Right lobe of liver (tissue), 6 donors: ENCODE measurements around the gene ST8SIA4. TPM values are rescaled to one million over a fixed set of nuclear protein-coding genes. Genes with fewer than 3 reads are reported as not detected.

ENCODE experiments used
- ATAC-seq, 4 donors: fragments of 200-7000 bp; cut with Tn5 transposase; one replicate each; pipeline ENCODE4 v1.9.1; 2020; ENCODE audit warnings: mild to moderate bottlenecking in 4 of 4, moderate library complexity in 4 of 4
- DNase-seq, 3 donors: peaks; one replicate each; pipeline ENCODE4 v3.0.0-alpha.2; 2020
- H3K27ac ChIP-seq, 3 donors: fragments of 200-600 bp; one replicate each; pipeline ENCODE4 v1.8.0; 2022
- H3K27me3 ChIP-seq, 2 donors: fragments of 200-600 bp; one replicate each; pipeline ENCODE4 v1.8.0; 2022
- H3K36me3 ChIP-seq, 4 donors: fragments of 200-600 bp; sonication (generic) in 1 of 4; one replicate each; pipeline versions ENCODE4 v1.5.1 to v1.8.0; 2017 to 2022; ENCODE audit warnings: control low read depth in 1 of 4
- H3K4me1 ChIP-seq, 4 donors: fragments of 200-600 bp; sonication (generic) in 1 of 4; one replicate each; pipeline versions ENCODE4 v1.5.1 to v1.8.0; 2017 to 2022; ENCODE audit warnings: control low read depth in 1 of 4
- H3K4me3 ChIP-seq, 3 donors: fragments of 200-600 bp; one replicate each; pipeline ENCODE4 v1.8.0; 2022
- H3K9me3 ChIP-seq, 4 donors: fragments of 200-600 bp; sonication (generic) in 1 of 4; one replicate each; pipeline versions ENCODE4 v1.5.1 to v1.8.0; 2017 to 2022; ENCODE audit warnings: control low read depth in 1 of 4
- POLR2A ChIP-seq: fragments of 450-650 bp; IDR thresholded peaks from one replicate; pipeline ENCODE4 v1.6.1; 2017; ENCODE audit warnings: antibody characterized with exemption, mild to moderate bottlenecking
- WGBS: methylation state at CpG from one replicate; pipeline ENCODE4 v1.1.6; 2018; ENCODE audit warnings: low coverage, low lambda C conversion rate; ENCODE audit not compliant: insufficient coverage; ENCODE audit errors: missing lambda C conversion rate; 5-methylcytosine and 5-hydroxymethylcytosine counted together
- intact Hi-C, 2 donors: fragments of 100-400 bp; cut with DNase I; formaldehyde crosslinking; loops; one replicate each; pipeline versions ENCODE4 v1.11.2 to v1.14.1; 2022
- total RNA-seq, 6 experiments: library from RNA; depleted of rRNA in 2 of 6; stranded (reverse); fragments of >200 nt in 2 of 6; fragmentation: NEBNext Ultra II Directional in 3 of 6; extraction: Animal tissue kit (Norgen Biotek cat#: 25700) in 3 of 6; gene quantifications; one replicate each; pipeline versions ENCODE4 v1.1.0 to v1.2.4, GENCODE V29; 2016 to 2023
- TF ChIP-seq, protein P1 (sequence below), 4 donors: fragments of 200-600 bp in 3 of 4; fragments of 450-650 bp in 1 of 4; IDR thresholded peaks; one replicate each; pipeline versions ENCODE4 v1.5.1 to v1.8.0; 2016 to 2022; ENCODE audit warnings: antibody characterized with exemption in 4 of 4, mild to moderate bottlenecking in 2 of 4
- donor health status: DM: no; HTN: yes; CAD: no.
- donor health status: DM: no; HTN: no; CAD: no.
- donor health status: DM: no; HTN: no; CAD: no.
- donor health status: DM: no; HTN: yes; CAD: no.
- donor health status: DM: no; HTN: yes; CAD: no.

Gene ST8SIA4
- total RNA-seq, 6 experiments from 2014 or later = 1.2 to 6.7 (median 1.7) TPM

DNA sequence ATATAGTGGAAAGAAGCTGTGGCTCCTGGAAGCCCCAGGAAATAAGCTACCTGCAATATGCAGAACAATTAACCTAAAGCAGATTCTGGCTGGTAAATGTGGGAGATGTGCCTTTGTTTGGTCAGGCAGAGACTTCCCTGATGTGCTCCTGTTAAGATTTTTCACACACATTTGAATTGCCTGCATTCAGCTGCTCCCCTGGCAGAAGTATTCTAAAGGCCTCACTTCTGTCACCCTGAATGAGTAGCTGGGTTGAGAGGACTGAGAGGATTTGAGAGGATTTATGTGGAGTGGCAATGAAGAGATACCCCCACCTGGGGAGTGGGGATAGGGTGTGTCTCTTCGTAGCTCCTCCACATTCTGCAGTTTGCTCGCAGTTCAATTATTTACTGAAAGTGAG, 130.5 kb downstream of the ST8SIA4 start:
- no peaks in the 10 kb centered on the region for H3K27me3 ChIP-seq
- H3K27ac ChIP-seq = no peak overlapping the region
- no peak overlapping the region for H3K4me3 ChIP-seq
- no peaks in the 10 kb centered on the region for H3K4me1 ChIP-seq
- intact Hi-C loops = no loop called here
- TF ChIP-seq, protein P1, sequence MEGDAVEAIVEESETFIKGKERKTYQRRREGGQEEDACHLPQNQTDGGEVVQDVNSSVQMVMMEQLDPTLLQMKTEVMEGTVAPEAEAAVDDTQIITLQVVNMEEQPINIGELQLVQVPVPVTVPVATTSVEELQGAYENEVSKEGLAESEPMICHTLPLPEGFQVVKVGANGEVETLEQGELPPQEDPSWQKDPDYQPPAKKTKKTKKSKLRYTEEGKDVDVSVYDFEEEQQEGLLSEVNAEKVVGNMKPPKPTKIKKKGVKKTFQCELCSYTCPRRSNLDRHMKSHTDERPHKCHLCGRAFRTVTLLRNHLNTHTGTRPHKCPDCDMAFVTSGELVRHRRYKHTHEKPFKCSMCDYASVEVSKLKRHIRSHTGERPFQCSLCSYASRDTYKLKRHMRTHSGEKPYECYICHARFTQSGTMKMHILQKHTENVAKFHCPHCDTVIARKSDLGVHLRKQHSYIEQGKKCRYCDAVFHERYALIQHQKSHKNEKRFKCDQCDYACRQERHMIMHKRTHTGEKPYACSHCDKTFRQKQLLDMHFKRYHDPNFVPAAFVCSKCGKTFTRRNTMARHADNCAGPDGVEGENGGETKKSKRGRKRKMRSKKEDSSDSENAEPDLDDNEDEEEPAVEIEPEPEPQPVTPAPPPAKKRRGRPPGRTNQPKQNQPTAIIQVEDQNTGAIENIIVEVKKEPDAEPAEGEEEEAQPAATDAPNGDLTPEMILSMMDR (IDR thresholded peaks at IDR 0.05) = no peak
- no peak for TF ChIP-seq POLR2A
- H3K9me3 ChIP-seq = no peaks in the 10 kb centered on the region
- ATAC-seq (no peak), DNase-seq (no peak)
- 58% methylated on average over 2 of the region's 2 CpGs for whole genome bisulfite sequencing
- no peaks in the 10 kb centered on the region for H3K36me3 ChIP-seq

DNA sequence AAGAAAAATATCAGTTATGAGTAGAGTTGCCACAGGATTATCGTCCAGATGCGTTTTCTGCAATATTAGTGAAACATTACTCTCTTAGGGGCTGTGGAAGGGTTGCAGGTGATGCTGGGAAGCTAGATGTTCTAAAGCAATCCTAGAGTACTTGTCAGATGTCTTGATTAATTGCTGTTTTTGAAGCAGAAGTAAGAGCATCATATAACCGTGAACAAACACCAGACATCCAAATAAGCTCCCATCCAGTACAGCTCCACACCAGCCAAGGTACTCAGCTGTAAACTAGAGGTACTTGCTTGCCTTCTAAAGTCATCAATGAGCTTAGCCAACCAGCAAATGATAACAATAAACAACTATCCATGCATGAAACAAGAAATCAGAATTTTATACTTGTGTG, 131.1 kb downstream of the ST8SIA4 start:
- Histone ChIP-seq H3K4me3 (no peak overlapping the region), H3K27ac (no peak overlapping the region), H3K27me3 (no peaks in the 10 kb centered on the region), H3K36me3 (no peaks in the 10 kb centered on the region), H3K4me1 (no peaks in the 10 kb centered on the region), H3K9me3 (no peaks in the 10 kb centered on the region)
- 52% methylated on average over 3 of the region's 3 CpGs for WGBS
- ATAC-seq (no peak), DNase-seq (no peak)
- intact Hi-C loops = no loop called here
- TF ChIP-seq POLR2A = no peak
- TF ChIP-seq, protein P1 (IDR thresholded peaks at IDR 0.05) = no peak

DNA sequence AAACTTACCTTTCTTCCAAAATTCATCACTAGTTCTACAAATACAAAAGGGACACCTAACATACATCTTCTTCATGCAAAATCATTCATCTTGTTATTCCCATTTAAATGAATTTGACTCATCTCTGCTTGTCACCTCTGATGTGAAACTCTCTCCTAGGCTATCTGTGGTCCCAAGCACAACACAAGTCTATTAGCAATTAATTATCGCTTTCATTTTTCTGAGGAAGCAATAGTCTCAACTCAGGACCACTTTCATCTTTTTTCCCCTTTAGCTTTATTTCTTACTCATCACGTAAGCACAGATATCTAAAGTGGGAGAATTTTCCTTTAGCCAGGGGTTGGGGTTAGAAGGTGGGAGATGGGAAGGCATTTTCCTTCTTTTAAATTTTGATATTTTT, 131.9 kb downstream of the ST8SIA4 start:
- Histone ChIP-seq H3K4me3 (no peak overlapping the region), H3K4me1 (no peaks in the 10 kb centered on the region), H3K27me3 (no peaks in the 10 kb centered on the region), H3K9me3 (no peaks in the 10 kb centered on the region), H3K27ac (no peak overlapping the region), H3K36me3 (no peaks in the 10 kb centered on the region)
- intact Hi-C loops = no loop called here
- TF ChIP-seq POLR2A = no peak
- DNase-seq = no peak
- WGBS = 49% methylated on average over 2 of the region's 2 CpGs
- no peak for ATAC-seq

- Histone ChIP-seq H3K27me3 (no peaks in the 10 kb centered on the region), H3K4me3 (no peak overlapping the region), H3K9me3 (no peaks in the 10 kb centered on the region), H3K27ac (no peak overlapping the region), H3K4me1 (no peaks in the 10 kb centered on the region), H3K36me3 (no peaks in the 10 kb centered on the region)
- intact Hi-C loops = no loop called here
- 46% methylated on average over 4 of the region's 4 CpGs for WGBS
- no peak for TF ChIP-seq POLR2A
- TF ChIP-seq, protein P1 (IDR thresholded peaks at IDR 0.05) = no peak
- ATAC-seq = no peak
- no peak for DNase-seq
Observed at GRCh38 chr5:100768221-100768620, 134.9 kb downstream of the ST8SIA4 start.

GRCh38 chr5:100762995-100763394, 140.1 kb downstream of the ST8SIA4 start:
- intact Hi-C loops = no loop called here
- no peaks in the 10 kb centered on the region for H3K36me3 ChIP-seq
- 59% methylated on average over 1 of the region's 1 CpG for WGBS
- TF ChIP-seq, protein P1 (IDR thresholded peaks at IDR 0.05) = no peak
- no peak for TF ChIP-seq POLR2A
- no peak overlapping the region for H3K27ac ChIP-seq
- ATAC-seq (no peak), DNase-seq (no peak)
- no peaks in the 10 kb centered on the region for H3K27me3 ChIP-seq
- no peaks in the 10 kb centered on the region for H3K9me3 ChIP-seq
- H3K4me3 ChIP-seq = no peak overlapping the region
- no peaks in the 10 kb centered on the region for H3K4me1 ChIP-seq
